IMR-90 (cell line): ENCODE results near the gene PITPNC1. TPM values are rescaled to one million over a fixed set of nuclear protein-coding genes. Genes with fewer than 3 reads are reported as not detected.

ENCODE experiments used
- ATAC-seq: fragments of 200-7000 bp; cut with Tn5 transposase; 2 replicates; pipeline ENCODE4 v1.9.1; 2020; ENCODE audit warnings: low read depth, mild to moderate bottlenecking, moderate library complexity
- BruUV-seq: library from RNA; stranded (reverse); fragments of 400-500 nt; replicated peaks from 2 replicates; lab custom pipeline; 2021; lab: Mats Ljungman, UMichigan
- CTCF ChIA-PET: fragments of 300-600 bp; formaldehyde crosslinking; extraction: SDS; loops from one replicate; lab custom pipeline; 2021; ENCODE audit warnings: antibody characterized with exemption; lab: Yijun Ruan, JAX
- POLR2A ChIA-PET: fragments of 300-600 bp; sonication (Branson Sonifier 250); formaldehyde crosslinking; loops from one replicate; lab custom pipeline; 2022; ENCODE audit warnings: antibody characterized with exemption; ENCODE audit not compliant: unreplicated experiment; lab: Charles Lee
- DNase-seq: peaks from one replicate; pipeline ENCODE4 v3.0.0; 2013
- H2AFZ ChIP-seq: replicated peaks from 2 replicates; pipeline ENCODE3; 2013; ENCODE audit warnings: low read length, mild to moderate bottlenecking; ENCODE audit not compliant: poor library complexity
- H2AK5ac ChIP-seq: 2 replicates; pipeline ENCODE4 v1.6.1; 2013; ENCODE audit warnings: low read depth, low read length, inconsistent platforms
- H2AK9ac ChIP-seq: replicated peaks from 2 replicates; pipeline ENCODE3; 2013; ENCODE audit warnings: mild to moderate bottlenecking, low read depth, low read length, moderate library complexity; ENCODE audit not compliant: poor library complexity
- H2BK120ac ChIP-seq: 2 replicates; pipeline ENCODE4 v1.6.1; 2013; ENCODE audit warnings: low read depth, low read length, inconsistent platforms
- H2BK15ac ChIP-seq: 3 replicates; pipeline ENCODE4 v1.6.1; 2013; ENCODE audit warnings: low read depth, low read length, inconsistent platforms
- H2BK20ac ChIP-seq: 2 replicates; pipeline ENCODE4 v1.6.1; 2013; ENCODE audit warnings: low read depth, mild to moderate bottlenecking, inconsistent platforms, low read length, moderate library complexity
- H2BK5ac ChIP-seq: 2 replicates; pipeline ENCODE4 v1.6.1; 2013; ENCODE audit warnings: mild to moderate bottlenecking, low read depth, low read length, inconsistent platforms; ENCODE audit not compliant: poor library complexity, severe bottlenecking
- H3K14ac ChIP-seq: replicated peaks from 2 replicates; pipeline ENCODE4 v1.6.1; 2013; ENCODE audit warnings: low read depth, low read length, inconsistent platforms
- H3K18ac ChIP-seq: 2 replicates; pipeline ENCODE4 v1.6.1; 2013; ENCODE audit warnings: low read depth, low read length, control low read depth
- H3K23ac ChIP-seq: 2 replicates; pipeline ENCODE4 v1.6.1; 2013; ENCODE audit warnings: low read depth, low read length, inconsistent platforms
- H3K27ac ChIP-seq: 2 replicates; pipeline ENCODE4 v1.5.1; 2013; ENCODE audit warnings: mild to moderate bottlenecking, control low read depth, low read length; ENCODE audit not compliant: insufficient read depth
- H3K27me3 ChIP-seq: 2 replicates; pipeline ENCODE4 v1.6.1; 2013; ENCODE audit warnings: low read length; ENCODE audit not compliant: control insufficient read depth, insufficient read depth
- H3K36me3 ChIP-seq: 2 replicates; pipeline ENCODE4 v1.6.1; 2013; ENCODE audit warnings: low read length, mixed read lengths; ENCODE audit not compliant: control insufficient read depth, insufficient read depth
- H3K4ac ChIP-seq: 2 replicates; pipeline ENCODE4 v1.6.1; 2013; ENCODE audit warnings: low read depth, low read length, inconsistent platforms
- H3K4me1 ChIP-seq: 2 replicates; pipeline ENCODE4 v1.6.1; 2013; ENCODE audit warnings: low read length, mixed read lengths; ENCODE audit not compliant: control insufficient read depth, insufficient read depth
- H3K4me2 ChIP-seq: 2 replicates; pipeline ENCODE4 v1.6.1; 2013; ENCODE audit warnings: low read depth, mild to moderate bottlenecking, control low read depth, low read length, moderate library complexity
- H3K4me3 ChIP-seq: 2 replicates; pipeline ENCODE4 v1.5.1; 2013; ENCODE audit warnings: low read depth, mild to moderate bottlenecking, control low read depth, low read length, moderate library complexity; ENCODE audit not compliant: insufficient read depth
- H3K56ac ChIP-seq: 2 replicates; pipeline ENCODE4 v1.6.1; 2013; ENCODE audit warnings: low read length, inconsistent platforms; ENCODE audit not compliant: insufficient read depth; ENCODE audit errors: extremely low read depth
- H3K79me1 ChIP-seq, 2 experiments: 2 replicates each; pipeline ENCODE4 v1.6.1; 2013; ENCODE audit warnings: low read length in 2 of 2, inconsistent platforms in 1 of 2, low read depth in 1 of 2
- H3K9ac ChIP-seq: 2 replicates; pipeline ENCODE4 v1.6.1; 2013; ENCODE audit warnings: low read depth, low read length, control low read depth
- H3K9me1 ChIP-seq: 2 replicates; pipeline ENCODE4 v1.6.1; 2013; ENCODE audit warnings: low read length, inconsistent platforms; ENCODE audit not compliant: insufficient read depth
- H3K9me3 ChIP-seq: 2 replicates; pipeline ENCODE4 v1.6.1; 2013; ENCODE audit warnings: low read length; ENCODE audit not compliant: control insufficient read depth, insufficient read depth
- H4K20me1 ChIP-seq: 2 replicates; pipeline ENCODE4 v1.6.1; 2013; ENCODE audit warnings: low read length, inconsistent platforms; ENCODE audit not compliant: insufficient read depth
- H4K5ac ChIP-seq: 2 replicates; pipeline ENCODE4 v1.6.1; 2013; ENCODE audit warnings: mild to moderate bottlenecking, low read depth, low read length, control low read depth
- H4K8ac ChIP-seq, 2 experiments: 2 replicates each; pipeline ENCODE4 v1.6.1; 2013; ENCODE audit warnings: low read depth in 2 of 2, low read length in 2 of 2, control low read depth in 1 of 2, inconsistent platforms in 1 of 2
- H4K91ac ChIP-seq: 2 replicates; pipeline ENCODE4 v1.6.1; 2013; ENCODE audit warnings: low read depth, low read length, inconsistent platforms; ENCODE audit not compliant: insufficient read depth
- BHLHE40 ChIP-seq: fragments of 150-350 bp; IDR thresholded peaks from 2 replicates; pipeline ENCODE4 v1.6.1; 2016; ENCODE audit warnings: mild to moderate bottlenecking, low read depth, low read length
- CEBPB ChIP-seq: IDR thresholded peaks from 2 replicates; pipeline ENCODE4 v1.6.1; 2012; ENCODE audit warnings: low read depth, low read length, improper control_type of control experiment
- CHD1 ChIP-seq: IDR thresholded peaks from 2 replicates; pipeline ENCODE4 v1.6.1; 2012; ENCODE audit warnings: low read depth, low read length, improper control_type of control experiment
- CTCF ChIP-seq: conservative IDR thresholded peaks from 2 replicates; pipeline ENCODE4 v1.5.1; 2012; ENCODE audit warnings: mild to moderate bottlenecking, low read depth, low read length, improper control_type of control experiment
- ELK1 ChIP-seq: fragments of 150-350 bp; IDR thresholded peaks from 2 replicates; pipeline ENCODE4 v1.6.1; 2016; ENCODE audit warnings: low read depth, mild to moderate bottlenecking, low read length, moderate library complexity, borderline replicate concordance
- FOS ChIP-seq: fragments of 150-350 bp; IDR thresholded peaks from 2 replicates; pipeline ENCODE4 v1.6.1; 2016; ENCODE audit warnings: low read depth, low read length
- MAFK ChIP-seq: IDR thresholded peaks from 2 replicates; pipeline ENCODE4 v1.6.1; 2012; ENCODE audit warnings: low read depth, low read length, improper control_type of control experiment
- MAZ ChIP-seq: IDR thresholded peaks from 2 replicates; pipeline ENCODE4 v1.6.1; 2012; ENCODE audit warnings: low read depth, mild to moderate bottlenecking, low read length, improper control_type of control experiment, moderate library complexity, borderline replicate concordance
- MXI1 ChIP-seq: IDR thresholded peaks from 2 replicates; pipeline ENCODE4 v1.6.1; 2012; ENCODE audit warnings: low read depth, mild to moderate bottlenecking, low read length, moderate library complexity, borderline replicate concordance
- POLR2A ChIP-seq: IDR thresholded peaks from 2 replicates; pipeline ENCODE4 v1.6.1; 2012; ENCODE audit warnings: mild to moderate bottlenecking, low read depth, low read length
- RAD21 ChIP-seq: IDR thresholded peaks from 2 replicates; pipeline ENCODE4 v1.6.1; 2012; ENCODE audit warnings: low read length, improper control_type of control experiment
- RCOR1 ChIP-seq: IDR thresholded peaks from 2 replicates; pipeline ENCODE4 v1.6.1; 2012; ENCODE audit warnings: mild to moderate bottlenecking, low read length, improper control_type of control experiment; ENCODE audit not compliant: insufficient replicate concordance
- RFX5 ChIP-seq: IDR thresholded peaks from 2 replicates; pipeline ENCODE4 v1.8.0; 2012; ENCODE audit warnings: low read depth, mild to moderate bottlenecking, low read length, moderate library complexity
- USF2 ChIP-seq: fragments of 150-350 bp; IDR thresholded peaks from 2 replicates; pipeline ENCODE4 v1.6.1; 2017; ENCODE audit warnings: mild to moderate bottlenecking, antibody characterized with exemption, low read length, low read depth
- dilution Hi-C: fragments of 300-500 bp; cut with HindIII; formaldehyde crosslinking; loops from one replicate; pipeline ENCODE4 v1.14.3; 2018; ENCODE audit warnings: low sequenced_read_pairs; ENCODE audit not compliant: unreplicated experiment
- in situ Hi-C: fragments of 300-500 bp; cut with MboI; formaldehyde crosslinking; loops from 3 replicates; pipeline ENCODE4 v1.14.3; 2019; ENCODE audit warnings: low sequenced_read_pairs, inconsistent platforms, mixed read lengths
- intact Hi-C: fragments of 100-400 bp; cut with micrococcal nuclease; formaldehyde crosslinking; loops from 2 replicates; pipeline ENCODE4 v1.10.0; 2022
- polyA plus RNA-seq, 3 experiments: library from polyadenylated mRNA; depleted of rRNA; stranded (reverse); fragments of >200 nt; gene quantifications; 2 replicates each; pipeline ENCODE4 v1.2.3, GENCODE V29; 2012; ENCODE audit warnings: low replicate concordance in 1 of 3
- total RNA-seq: library from RNA; depleted of rRNA; stranded (reverse); fragments of >200 nt; gene quantifications from 2 replicates; pipeline ENCODE4 v1.2.3, GENCODE V29; 2012

Gene PITPNC1
- total and polyA plus RNA-seq, 2 of the 4 experiments (the other 2 are of a cell fraction) = 4.1 TPM

- Histone ChIP-seq H3K27ac (no peak overlapping the region), H2BK5ac (no peak overlapping the region), H3K4me3 (no peak overlapping the region), H3K14ac (no peak overlapping the region), H3K79me1 (no peaks in the 10 kb centered on the region), H4K5ac (no peak overlapping the region), H2AK5ac (no peak overlapping the region), H2AFZ (no peak overlapping the region), H4K91ac (no peak overlapping the region), H3K4me1 (no peaks in the 10 kb centered on the region; the same call in none of the 2 replicates), H3K9ac (no peak overlapping the region), H3K4me2 (no peak overlapping the region), H2BK15ac (no peak overlapping the region), H3K27me3 (no peaks in the 10 kb centered on the region), H4K20me1 (no peaks in the 10 kb centered on the region), H4K8ac (no peak overlapping the region), H2AK9ac (no peak overlapping the region), H3K23ac (no peak overlapping the region), H3K56ac (no peak overlapping the region), H3K4ac (no peak overlapping the region), H2BK20ac (no peak overlapping the region), H3K18ac (no peak overlapping the region), H3K9me3 (no peaks in the 10 kb centered on the region), H2BK120ac (no peak overlapping the region), H3K36me3 (no peaks in the 10 kb centered on the region), H3K9me1 (no peaks in the 10 kb centered on the region)
- no TSS peak for BruUV-seq
- no peak for ATAC-seq
- in situ Hi-C loops (no loop called here), intact Hi-C loops (no loop called here), dilution Hi-C loops (no loop called here)
- TF ChIP-seq CTCF = no peak
- no peak for TF ChIP-seq POLR2A
- TF ChIP-seq MAFK = no peak
- no peak for TF ChIP-seq MXI1
- TF ChIP-seq CEBPB = no peak
- TF ChIP-seq MAZ = no peak
- no peak for TF ChIP-seq FOS
- TF ChIP-seq CHD1 = no peak
- TF ChIP-seq RAD21 = no peak
- no peak for TF ChIP-seq RFX5
- TF ChIP-seq USF2 = no peak
- no peak for TF ChIP-seq ELK1
- no peak for TF ChIP-seq RCOR1
- TF ChIP-seq BHLHE40 = no peak
- DNase-seq = no peak
- ChIA-PET CTCF (interaction anchor here (1.2 kb wide), 1 partner anchor 315 kb away, joined by 3 read pairs; no protein-coding TSS in a partner anchor), POLR2A (no interaction called here)
These were observed 316.7 kb downstream of the PITPNC1 start for GRCh38 chr17:67693811-67694210.
